Measurements from ENCODE around the gene PHKB.

GRCh38 chr16:47538472-47538871, 77.3 kb downstream of the PHKB start:
- TF ChIP-seq REST (IDR thresholded peaks at IDR 0.05; ENCODE audit: insufficient read depth in 1 of 2, low read depth in 2 of 2, low read length in 2 of 2) (no peak), TAF1 (IDR thresholded peaks at IDR 0.05; ENCODE audit: borderline replicate concordance, insufficient read depth, low read length) (no peak), POLR2AphosphoS5 (IDR thresholded peaks at IDR 0.05; ENCODE audit: low read depth, low read length) (no peak), SIN3A (IDR thresholded peaks at IDR 0.05; ENCODE audit: borderline replicate concordance, insufficient read depth, low read length) (no peak), FOXP2 (optimal IDR thresholded peaks at IDR 0.05; ENCODE audit: borderline replicate concordance, extremely low read depth, extremely low read length, insufficient read depth) (no peak)

Data from PFSK-1 (cell line).